GM12878 (cell line): ENCODE results near the gene MATN3. TPM values are rescaled to one million over a fixed set of nuclear protein-coding genes. Genes with fewer than 3 reads are reported as not detected.

Experiments
- ATAC-seq: fragments of 200-7000 bp; cut with Tn5 transposase; 3 replicates; pipeline ENCODE4 v1.9.1; 2020; ENCODE audit warnings: mild to moderate bottlenecking, moderate library complexity
- BruUV-seq: library from RNA; stranded (reverse); fragments of 400-500 nt; replicated peaks from 2 replicates; lab custom pipeline; 2021; lab: Mats Ljungman, UMichigan
- CTCF ChIA-PET: fragments of 300-600 bp; sonication (Branson Sonifier 250); formaldehyde crosslinking; extraction: SDS; loops from one replicate; lab custom pipeline; 2021; ENCODE audit warnings: inconsistent platforms; lab: Yijun Ruan, JAX
- POLR2A ChIA-PET: fragments of 350-600 bp; formaldehyde crosslinking; extraction: SDS; loops from one replicate; lab custom pipeline; 2021; ENCODE audit warnings: inconsistent platforms; lab: Charles Lee
- RAD21 ChIA-PET: fragments of 300-600 bp; sonication (Branson Sonifier 250); formaldehyde crosslinking; loops from one replicate; lab custom pipeline; 2023; ENCODE audit warnings: antibody characterized with exemption; ENCODE audit not compliant: unreplicated experiment; lab: Charles Lee
- SMC1A ChIA-PET: fragments of 300-600 bp; sonication (Branson Sonifier 250); formaldehyde crosslinking; loops from one replicate; lab custom pipeline; 2023; ENCODE audit not compliant: unreplicated experiment, uncharacterized antibody; lab: Charles Lee
- DNase-seq: peaks from one replicate; pipeline ENCODE4 v3.0.0-alpha.2; 2011; ENCODE audit warnings: low read depth, low spot score
- FAIRE-seq: peaks from 3 replicates; lab custom pipeline; 2011; peaks lifted over from hg19 to GRCh38; lab: Jason Lieb, UNC
- H2AFZ ChIP-seq: 2 replicates; pipeline ENCODE4 v1.6.0; 2011; ENCODE audit warnings: low read depth, low read length, control low read depth; ENCODE audit not compliant: control insufficient read depth
- H3K27ac ChIP-seq: 2 replicates; pipeline ENCODE4 v1.5.1; 2011; ENCODE audit warnings: control low read depth; ENCODE audit not compliant: control insufficient read depth, insufficient read depth
- H3K27me3 ChIP-seq, 2 experiments: replicated peaks in 1 of 2; 2 replicates each; pipeline versions ENCODE4 v1.6.0 to v1.6.1; 2011; ENCODE audit warnings: low read length in 1 of 2; ENCODE audit not compliant: control insufficient read depth in 2 of 2, insufficient read depth in 2 of 2
- H3K36me3 ChIP-seq, 2 experiments: 2 replicates each; pipeline ENCODE4 v1.5.1; 2011; ENCODE audit warnings: low read length in 1 of 2; ENCODE audit not compliant: control insufficient read depth in 2 of 2, insufficient read depth in 2 of 2
- H3K4me1 ChIP-seq: 2 replicates; pipeline ENCODE4 v1.6.1; 2011; ENCODE audit warnings: mild to moderate bottlenecking, low read length, moderate library complexity, mixed read lengths; ENCODE audit not compliant: control insufficient read depth, insufficient read depth
- H3K4me2 ChIP-seq: 2 replicates; pipeline ENCODE4 v1.6.0; 2011; ENCODE audit warnings: control low read depth; ENCODE audit not compliant: control insufficient read depth, insufficient read depth
- H3K4me3 ChIP-seq: fragments of 200-600 bp; sonication (generic); 2 replicates; pipeline ENCODE4 v1.5.1; 2016
- H3K79me2 ChIP-seq: 2 replicates; pipeline ENCODE4 v1.6.0; 2011; ENCODE audit warnings: low read length; ENCODE audit not compliant: control insufficient read depth, insufficient read depth
- H3K9ac ChIP-seq: 2 replicates; pipeline ENCODE4 v1.8.0; 2011; ENCODE audit warnings: low read length, control low read depth, mixed read lengths; ENCODE audit not compliant: control insufficient read depth, insufficient read depth
- H3K9me3 ChIP-seq: replicated peaks from 3 replicates; pipeline ENCODE4 v1.5.1; 2011; ENCODE audit warnings: mild to moderate bottlenecking, low read length; ENCODE audit not compliant: control insufficient read depth, insufficient read depth
- H4K20me1 ChIP-seq: 2 replicates; pipeline ENCODE4 v1.6.0; 2011; ENCODE audit not compliant: control insufficient read depth, insufficient read depth
- BHLHE40 ChIP-seq, 2 experiments: fragments of 450-650 bp in 1 of 2; IDR thresholded peaks; 2 replicates each; pipeline ENCODE4 v1.6.1; 2011 to 2017; ENCODE audit warnings: low read depth in 2 of 2, borderline replicate concordance in 1 of 2, improper control_type of control experiment in 1 of 2, low read length in 1 of 2, mild to moderate bottlenecking in 1 of 2
- BRCA1 ChIP-seq: IDR thresholded peaks from 2 replicates; pipeline ENCODE4 v1.6.1; 2011; ENCODE audit warnings: low read depth, low read length, improper control_type of control experiment
- CEBPB ChIP-seq, 2 experiments: fragments of 150-350 bp in 1 of 2; IDR thresholded peaks; 2 replicates each; pipeline ENCODE4 v1.6.1; 2012 to 2014; ENCODE audit warnings: low read depth in 2 of 2, low read length in 2 of 2, borderline replicate concordance in 1 of 2, inconsistent platforms in 1 of 2
- HSF1 ChIP-seq: fragments of 150-350 bp; IDR thresholded peaks from 2 replicates; pipeline ENCODE4 v1.6.1; 2014; ENCODE audit warnings: mild to moderate bottlenecking, low read depth, low read length
- MLLT1 ChIP-seq: fragments of 450-650 bp; IDR thresholded peaks from 2 replicates; pipeline ENCODE4 v1.6.1; 2016; ENCODE audit warnings: mild to moderate bottlenecking
- MTA2 ChIP-seq: fragments of 450-650 bp; IDR thresholded peaks from 2 replicates; pipeline ENCODE4 v1.6.1; 2016; ENCODE audit warnings: low read depth, mild to moderate bottlenecking, moderate library complexity
- NRF1 ChIP-seq: conservative IDR thresholded peaks from 2 replicates; pipeline ENCODE4 v1.6.1; 2011; ENCODE audit warnings: mild to moderate bottlenecking, low read depth, low read length, improper control_type of control experiment
- PAX5 ChIP-seq: IDR thresholded peaks from 2 replicates; pipeline ENCODE4 v1.6.1; 2011; ENCODE audit warnings: low read depth, low read length, borderline replicate concordance
- POLR2AphosphoS2 ChIP-seq: IDR thresholded peaks from 2 replicates; pipeline ENCODE4 v1.6.1; 2011; ENCODE audit warnings: low read depth, mild to moderate bottlenecking, low read length, improper control_type of control experiment, moderate library complexity
- SP1 ChIP-seq: IDR thresholded peaks from one replicate; pipeline ENCODE4 v1.6.1; 2011; ENCODE audit warnings: low read depth, low read length
- ZBTB33 ChIP-seq: fragments of 450-650 bp; IDR thresholded peaks from 2 replicates; pipeline ENCODE4 v1.6.1; 2017; ENCODE audit warnings: mild to moderate bottlenecking
- ZNF274 ChIP-seq: IDR thresholded peaks from one replicate; pipeline ENCODE4 v1.8.0; 2011; ENCODE audit not compliant: insufficient read length, insufficient read depth
- ZNF592 ChIP-seq: fragments of 450-650 bp; IDR thresholded peaks from 2 replicates; pipeline ENCODE4 v1.6.1; 2017; ENCODE audit warnings: mild to moderate bottlenecking, moderate library complexity
- WGBS: methylation state at CpG from one replicate; pipeline ENCODE4 v1.1.6; 2016; ENCODE audit warnings: low lambda C conversion rate; ENCODE audit not compliant: insufficient replicate concordance, insufficient coverage; ENCODE audit errors: missing lambda C conversion rate; 5-methylcytosine and 5-hydroxymethylcytosine counted together
- in situ Hi-C: fragments of 300-500 bp; cut with MboI; formaldehyde crosslinking; loops from 9 replicates; pipeline ENCODE4 v1.14.3; 2018; ENCODE audit warnings: mixed read lengths
- intact Hi-C: fragments of 100-400 bp; cut with micrococcal nuclease; formaldehyde crosslinking; loops from one replicate; pipeline ENCODE4 v1.14.2; 2022; ENCODE audit not compliant: unreplicated experiment
- polyA plus RNA-seq, 11 experiments: library from polyadenylated mRNA; depleted of rRNA in 4 of 11; unstranded in 6 of 11; stranded (reverse) in 5 of 11; fragments of >200 nt; fragmentation: Nextera tagmentation in 4 of 11; fragmentation: Illumina TruSeq in 1 of 11; extraction: Ambion mirVana in 4 of 11; extraction: Trizol in 1 of 11; gene quantifications; 1 replicate in 1 of 11; 2 replicates in 10 of 11; pipeline versions ENCODE4 v1.2.1 to v1.2.3, GENCODE V29; 2011 to 2016; ENCODE audit warnings: inconsistent platforms in 2 of 11, missing spikeins in 2 of 11, low read depth in 1 of 11
- total RNA-seq, 4 experiments: library from RNA; depleted of rRNA in 3 of 4; stranded (reverse); fragments of >200 nt in 3 of 4; fragmentation: Illumina TruSeq in 1 of 4; extraction: Trizol in 1 of 4; gene quantifications; 2 replicates each; pipeline versions ENCODE4 v1.2.1 to v1.2.3, GENCODE V29; 2013 to 2021

The MATN3 gene
- total and polyA plus RNA-seq, 10 of the 15 experiments (the other 5 are each of a cell fraction or from before 2014, with no cell fraction given), result 0.09 TPM; not detected in 9

GRCh38 chr2:20011276-20012031, 1.0 kb downstream of the MATN3 start:
- FAIRE-seq, result no peak
- WGBS, result 67% methylated on average over 14 of the region's 14 CpGs
- POLR2A ChIA-PET, result no interaction called here
- no peak for TF ChIP-seq ZNF274
- no peak for TF ChIP-seq SP1
- no peak for TF ChIP-seq ZBTB33
- no peak for TF ChIP-seq CEBPB (IDR thresholded peaks at IDR 0.05; ENCODE audit: borderline replicate concordance in 1 of 2, low read depth in 2 of 2, low read length in 2 of 2)
- TF ChIP-seq ZNF592, result no peak
- TF ChIP-seq POLR2AphosphoS2, result no peak
- TF ChIP-seq BHLHE40 (IDR thresholded peaks at IDR 0.05; ENCODE audit: borderline replicate concordance in 1 of 2, low read depth in 2 of 2, low read length in 1 of 2), result no peak
- no peak for TF ChIP-seq HSF1
- TF ChIP-seq BRCA1, result no peak
- no peak for TF ChIP-seq NRF1
- TF ChIP-seq PAX5, result no peak
- no peak for TF ChIP-seq MLLT1
- no peak for TF ChIP-seq MTA2

More at GRCh38 chr2:20011276-20012031, 1.0 kb downstream of the MATN3 start:
- Histone ChIP-seq H3K27me3 (peaks cover 5 to 16% of the 10 kb centered on the region in 2 experiments), H3K79me2 (no peaks in the 10 kb centered on the region), H3K4me3 (no peak overlapping the region), H3K9me3 (no peaks in the 10 kb centered on the region; the same call in 2 of the 3 replicates), H2AFZ (no peak overlapping the region), H4K20me1 (no peaks in the 10 kb centered on the region), H3K4me2 (no peak overlapping the region), H3K9ac (no peak overlapping the region), H3K4me1 (no peaks in the 10 kb centered on the region), H3K36me3 (no peaks in the 10 kb centered on the region), H3K27ac (no peak overlapping the region)
- ChIA-PET RAD21 (interaction anchor here (1.0 kb wide), 1 partner anchor 56 kb away, joined by 3 read pairs; no protein-coding TSS in a partner anchor), SMC1A (interaction anchor here (1.0 to 1.2 kb wide), 2 partner anchors 22 to 214 kb away, joined by 3 to 4 read pairs; partner anchors contain the start of genes SDC1 and WDR35), CTCF (interaction anchor here (1.4 kb wide), 1 partner anchor 56 kb away, joined by 4 read pairs; no protein-coding TSS in a partner anchor)
- in situ Hi-C loops, result loop anchor here (10.0 kb wide), 1 partner anchor 83 kb away; no protein-coding TSS in a partner anchor
- no peak for DNase-seq
- no TSS peak for BruUV-seq
- intact Hi-C loops, result no loop called here
- ATAC-seq, result no peak
